Mesenchymal stem cell (in vitro differentiated cells and primary cell): ENCODE data around the gene SLIRP.
A peak's percentile ranks its signal among the peaks of the same experiment; 100 is the strongest.

ENCODE experiments used
- DNase-seq: peaks from one replicate; pipeline ENCODE4 v3.0.0-alpha.2; 2013
- H2AFZ ChIP-seq: one replicate; pipeline ENCODE4 v1.6.1; 2013; ENCODE audit warnings: low read depth, mild to moderate bottlenecking, control low read depth, inconsistent platforms, low read length, moderate library complexity
- H2AK5ac ChIP-seq: 2 replicates; pipeline ENCODE4 v1.6.1; 2013; ENCODE audit warnings: low read length, moderate library complexity, mild to moderate bottlenecking, inconsistent platforms; ENCODE audit not compliant: severe bottlenecking
- H2BK120ac ChIP-seq: one replicate; pipeline ENCODE4 v1.6.1; 2013; ENCODE audit warnings: low read depth, mild to moderate bottlenecking, inconsistent platforms, low read length, moderate library complexity
- H2BK12ac ChIP-seq, 2 experiments: one replicate each; pipeline ENCODE4 v1.6.1; 2013; ENCODE audit warnings: inconsistent platforms in 2 of 2, low read length in 2 of 2, mild to moderate bottlenecking in 2 of 2, moderate library complexity in 2 of 2, control low read depth in 1 of 2
- H2BK15ac ChIP-seq: one replicate; pipeline ENCODE4 v1.6.1; 2013; ENCODE audit warnings: mild to moderate bottlenecking, low read depth, inconsistent platforms; ENCODE audit not compliant: poor library complexity, severe bottlenecking
- H2BK5ac ChIP-seq: 2 replicates; pipeline ENCODE4 v1.6.1; 2013; ENCODE audit warnings: low read depth, mild to moderate bottlenecking, low read length, control low read depth, inconsistent platforms; ENCODE audit not compliant: poor library complexity, severe bottlenecking
- H3K14ac ChIP-seq, 2 experiments: one replicate each; pipeline ENCODE4 v1.6.1; 2013; ENCODE audit warnings: inconsistent platforms in 2 of 2, low read length in 2 of 2, control low read depth in 1 of 2, mild to moderate bottlenecking in 1 of 2, moderate library complexity in 1 of 2
- H3K18ac ChIP-seq, 2 experiments: one replicate each; pipeline ENCODE4 v1.6.1; 2013; ENCODE audit warnings: inconsistent platforms in 2 of 2, low read length in 2 of 2, control low read depth in 1 of 2, low read depth in 1 of 2, mild to moderate bottlenecking in 1 of 2
- H3K23ac ChIP-seq, 2 experiments: one replicate each; pipeline ENCODE4 v1.6.1; 2013; ENCODE audit warnings: inconsistent platforms in 2 of 2, low read length in 2 of 2, mild to moderate bottlenecking in 2 of 2, moderate library complexity in 2 of 2, control low read depth in 1 of 2
- H3K27ac ChIP-seq: 2 replicates; pipeline ENCODE4 v1.5.1; 2013; ENCODE audit warnings: mild to moderate bottlenecking, moderate library complexity, low read length, control low read depth, inconsistent platforms; ENCODE audit not compliant: poor library complexity, severe bottlenecking
- H3K27me3 ChIP-seq, 2 experiments: 2 replicates each; pipeline versions ENCODE4 v1.6.1 to v1.7.0; 2013; ENCODE audit warnings: low read length in 2 of 2, mild to moderate bottlenecking in 2 of 2, moderate library complexity in 2 of 2, control low read depth in 1 of 2, inconsistent platforms in 1 of 2; ENCODE audit not compliant: control insufficient read depth in 1 of 2, insufficient read depth in 1 of 2
- H3K36me3 ChIP-seq, 2 experiments: 2 replicates each; pipeline versions ENCODE4 v1.6.1 to v1.7.0; 2013; ENCODE audit warnings: low read length in 2 of 2, control low read depth in 1 of 2, inconsistent platforms in 1 of 2, low read depth in 1 of 2, mild to moderate bottlenecking in 1 of 2; ENCODE audit not compliant: insufficient read depth in 2 of 2, control insufficient read depth in 1 of 2
- H3K4ac ChIP-seq, 2 experiments: one replicate each; pipeline ENCODE4 v1.6.1; 2013; ENCODE audit warnings: inconsistent platforms in 2 of 2, low read length in 2 of 2, mild to moderate bottlenecking in 2 of 2, moderate library complexity in 2 of 2, control low read depth in 1 of 2, low read depth in 1 of 2
- H3K4me1 ChIP-seq: 2 replicates; pipeline ENCODE4 v1.6.1; 2013; ENCODE audit warnings: low read depth, low read length, control low read depth; ENCODE audit not compliant: control insufficient read depth, insufficient read depth
- H3K4me2 ChIP-seq: 2 replicates; pipeline ENCODE4 v1.6.1; 2013; ENCODE audit warnings: low read length, mild to moderate bottlenecking, inconsistent platforms; ENCODE audit not compliant: poor library complexity, severe bottlenecking
- H3K4me3 ChIP-seq, 2 experiments: 2 replicates each; pipeline versions ENCODE4 v1.5.1 to v1.7.0; 2013; ENCODE audit warnings: low read length in 2 of 2, mild to moderate bottlenecking in 2 of 2, control low read depth in 1 of 2, low read depth in 1 of 2; ENCODE audit not compliant: insufficient read depth in 1 of 2
- H3K79me1 ChIP-seq: replicated peaks from 2 replicates; pipeline ENCODE4 v1.6.1; 2013; ENCODE audit warnings: mild to moderate bottlenecking, control low read depth, low read length, inconsistent platforms; ENCODE audit not compliant: poor library complexity, severe bottlenecking
- H3K9ac ChIP-seq: 2 replicates; pipeline ENCODE4 v1.7.0; 2013; ENCODE audit warnings: mild to moderate bottlenecking, low read length, moderate library complexity
- H3K9me3 ChIP-seq: 2 replicates; pipeline ENCODE4 v1.7.0; 2013; ENCODE audit warnings: mild to moderate bottlenecking, low read length; ENCODE audit not compliant: control insufficient read depth
- H4K8ac ChIP-seq: one replicate; pipeline ENCODE4 v1.6.1; 2013; ENCODE audit warnings: inconsistent platforms, mild to moderate bottlenecking, low read length, moderate library complexity
- H4K91ac ChIP-seq: one replicate; pipeline ENCODE4 v1.6.1; 2013; ENCODE audit warnings: mild to moderate bottlenecking, low read length, inconsistent platforms
- WGBS: methylation state at CpG from one replicate; pipeline ENCODE4 v1.1.7; 2013; ENCODE audit warnings: mixed read lengths; 5-methylcytosine and 5-hydroxymethylcytosine counted together

Gene SLIRP

DNA sequence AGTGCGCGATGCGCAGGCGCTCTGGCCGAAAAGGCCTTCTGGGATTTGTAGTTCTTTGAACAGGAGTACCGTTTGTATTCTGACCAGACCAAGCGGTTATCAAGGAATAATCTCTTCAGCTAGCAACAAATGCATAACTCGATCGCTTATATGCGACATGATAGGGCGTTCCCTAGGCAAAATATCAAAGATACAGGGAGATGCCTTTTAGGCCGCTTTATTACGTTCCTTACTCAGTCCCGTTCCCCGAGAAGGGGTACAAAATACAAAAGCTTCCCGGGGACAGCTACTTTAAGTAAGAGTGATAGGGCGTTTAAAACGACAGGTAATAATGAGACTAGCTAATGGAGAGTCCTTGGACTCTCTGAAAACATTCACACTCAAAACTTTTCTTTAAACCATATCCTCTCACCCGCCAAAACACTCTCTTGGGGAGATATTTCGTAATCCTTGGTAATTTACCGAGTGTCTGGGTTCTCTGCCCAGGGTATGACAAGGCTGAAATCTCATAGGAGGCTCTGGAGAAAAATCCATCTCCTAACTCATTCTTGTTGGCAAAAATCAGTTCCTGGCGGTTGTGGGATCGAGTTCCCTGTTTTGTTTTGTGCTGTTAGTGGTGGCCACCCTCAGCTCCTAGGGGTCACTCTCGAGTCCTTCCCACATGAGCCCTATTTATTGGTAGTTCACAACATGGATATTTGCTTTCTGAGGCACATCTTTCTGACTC is 53.5 kb downstream of the SLIRP start:
- no peak overlapping the region for H2BK15ac ChIP-seq
- no peak overlapping the region for H2BK120ac ChIP-seq
- WGBS = 1% methylated on average over 18 of the region's 24 CpGs

DNA sequence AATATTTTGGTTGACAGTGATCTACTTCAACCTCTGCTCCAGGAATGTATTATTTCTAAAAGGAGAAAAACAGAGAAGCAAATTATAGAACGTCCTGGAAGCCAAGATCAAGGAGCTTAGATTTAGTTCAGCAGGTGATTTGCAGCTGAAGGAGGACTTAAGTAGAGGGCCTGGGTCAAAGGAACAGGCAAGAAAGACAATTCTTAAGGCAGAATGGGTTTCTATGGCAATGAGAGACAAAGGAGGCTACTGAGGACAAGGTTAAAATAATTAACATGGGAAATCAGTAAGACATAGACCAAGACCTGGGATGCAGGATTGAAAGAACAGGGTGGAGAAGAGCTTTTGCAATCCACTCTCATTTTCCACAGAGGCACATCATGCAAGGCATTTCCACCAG is 55.4 kb downstream of the SLIRP start:
- H4K91ac ChIP-seq = no peak overlapping the region
- no peak overlapping the region for H3K4me3 ChIP-seq
- H2BK12ac ChIP-seq = no peak overlapping the region
- no peak overlapping the region for H2BK5ac ChIP-seq
- H3K18ac ChIP-seq = no peak overlapping the region
- no peak overlapping the region for H4K8ac ChIP-seq
- H3K4ac ChIP-seq = no peak overlapping the region
- H2BK15ac ChIP-seq = no peak overlapping the region
- H2AK5ac ChIP-seq = no peak overlapping the region
- H3K4me2 ChIP-seq = no peak overlapping the region
- H3K36me3 ChIP-seq = peaks cover 0 to 8% of the 10 kb centered on the region in 2 experiments
- peaks cover 9% of the 10 kb centered on the region for H3K4me1 ChIP-seq
- H2BK120ac ChIP-seq = no peak overlapping the region
- no peak overlapping the region for H3K14ac ChIP-seq
- H3K23ac ChIP-seq = no peak overlapping the region
- 57% methylated on average over 1 of the region's 1 CpG for WGBS
- H3K9me3 ChIP-seq = no peaks in the 10 kb centered on the region
- no peak overlapping the region for H3K27ac ChIP-seq
- no peaks in the 10 kb centered on the region for H3K27me3 ChIP-seq
- H3K79me1 ChIP-seq = peaks cover 2% of the 10 kb centered on the region
- H2AFZ ChIP-seq = no peak overlapping the region
- no peak for DNase-seq
- no peak overlapping the region for H3K9ac ChIP-seq

More for the DNA sequence above, 53.5 kb downstream of the SLIRP start:
- no peaks in the 10 kb centered on the region for H3K27me3 ChIP-seq
- H2AFZ ChIP-seq = peak overlapping the region; percentile 53
- H3K79me1 ChIP-seq = peaks cover 2% of the 10 kb centered on the region
- H3K4ac ChIP-seq = no peak overlapping the region
- no peaks in the 10 kb centered on the region for H3K9me3 ChIP-seq
- no peak overlapping the region for H2BK12ac ChIP-seq
- peaks cover 9% of the 10 kb centered on the region for H3K4me1 ChIP-seq
- H3K27ac ChIP-seq = no peak overlapping the region
- H3K4me2 ChIP-seq = peak overlapping the region; percentile 71
- DNase-seq = peak; percentile 53
- H3K23ac ChIP-seq = no peak overlapping the region
- H3K18ac ChIP-seq = peak overlapping the region; percentile 10 to 61
- H3K4me3 ChIP-seq = peak overlapping the region in 1 of 2 experiments; percentile 95
- H4K91ac ChIP-seq = no peak overlapping the region
- H3K14ac ChIP-seq = no peak overlapping the region
- H2AK5ac ChIP-seq = no peak overlapping the region
- H3K36me3 ChIP-seq = peaks cover 3 to 13% of the 10 kb centered on the region in 2 experiments
- H2BK5ac ChIP-seq = no peak overlapping the region
- no peak overlapping the region for H4K8ac ChIP-seq
- H3K9ac ChIP-seq = peak overlapping the region; percentile 99

DNA sequence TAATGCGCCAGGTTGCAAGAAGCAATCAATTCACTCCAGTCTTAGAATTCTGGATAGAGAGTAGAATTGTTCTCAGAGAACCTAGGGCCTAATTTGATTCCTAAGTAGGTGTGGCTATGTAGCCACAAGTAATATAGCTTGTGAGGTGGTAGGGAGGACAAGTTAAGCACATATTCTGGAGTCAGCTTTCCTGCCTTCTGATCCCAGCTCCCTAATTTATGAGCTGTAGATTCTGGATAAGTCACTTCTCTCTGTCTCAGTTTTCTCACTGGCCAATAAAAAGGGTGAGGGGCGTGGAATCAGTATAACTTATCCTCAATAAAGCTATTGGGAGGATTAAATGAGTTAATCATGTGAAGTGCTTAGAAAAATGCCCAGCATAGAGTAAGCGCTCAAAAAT is 56.1 kb downstream of the SLIRP start:
- Histone ChIP-seq H3K27me3 (no peaks in the 10 kb centered on the region), H3K18ac (no peak overlapping the region), H3K23ac (no peak overlapping the region), H2BK15ac (no peak overlapping the region), H3K36me3 (peaks cover 0 to 1% of the 10 kb centered on the region in 2 experiments), H3K4ac (no peak overlapping the region), H3K4me1 (peaks cover 8% of the 10 kb centered on the region), H3K4me3 (no peak overlapping the region), H3K27ac (no peak overlapping the region), H4K91ac (no peak overlapping the region), H2BK5ac (no peak overlapping the region), H3K79me1 (peaks cover 2% of the 10 kb centered on the region), H3K9ac (no peak overlapping the region), H2BK120ac (no peak overlapping the region), H2BK12ac (no peak overlapping the region), H3K9me3 (no peaks in the 10 kb centered on the region), H2AK5ac (no peak overlapping the region), H4K8ac (no peak overlapping the region), H2AFZ (no peak overlapping the region), H3K4me2 (no peak overlapping the region), H3K14ac (no peak overlapping the region)
- DNase-seq = no peak
- 90% methylated on average over 3 of the region's 3 CpGs for WGBS
